Measurements from ENCODE around the gene PRLHR.

The PRLHR gene

GRCh38 chr10:118595598-118596425 lies at the start of gene PRLHR:
Gene PRLHR (minus strand): TSS chr10:118595648. CDS start chr10:118595244, 404 bp downstream.
- no peak within 1 kb of the TSS for H3K27ac ChIP-seq (ENCODE audit: low read length)
- no peak within 1 kb of the TSS for H3K9ac ChIP-seq (ENCODE audit: low read length)
- no peaks in the 10 kb centered on the region for H3K9me3 ChIP-seq (ENCODE audit: control insufficient read depth, low read depth, low read length)
- H3K4me1 ChIP-seq (ENCODE audit: control insufficient read depth, low read depth, low read length), result peaks cover 7% of the 10 kb centered on the region
- H3K4me3 ChIP-seq (ENCODE audit: low read length), result peak within 1 kb of the TSS; percentile 75
- peaks cover 42% of the 10 kb centered on the region for H3K27me3 ChIP-seq (ENCODE audit: control insufficient read depth, insufficient read depth, low read length)
- H3K36me3 ChIP-seq (ENCODE audit: control insufficient read depth, low read depth, low read length), result no peaks in the 10 kb centered on the region

GRCh38 chr10:118642228-118642627 lies 46.8 kb upstream of the PRLHR start:
- H3K36me3 ChIP-seq (ENCODE audit: control insufficient read depth, low read depth, low read length), result no peaks in the 10 kb centered on the region
- no peaks in the 10 kb centered on the region for H3K27me3 ChIP-seq (ENCODE audit: control insufficient read depth, insufficient read depth, low read length)
- no peak overlapping the region for H3K9ac ChIP-seq (ENCODE audit: low read length)
- no peak overlapping the region for H3K4me3 ChIP-seq (ENCODE audit: low read length)
- H3K9me3 ChIP-seq (ENCODE audit: control insufficient read depth, low read depth, low read length), result no peaks in the 10 kb centered on the region
- H3K27ac ChIP-seq (ENCODE audit: low read length), result no peak overlapping the region
- peaks cover 3% of the 10 kb centered on the region for H3K4me1 ChIP-seq (ENCODE audit: control insufficient read depth, low read depth, low read length)

- peaks cover 4% of the 10 kb centered on the region for H3K27me3 ChIP-seq (ENCODE audit: control insufficient read depth, insufficient read depth, low read length)
- no peak overlapping the region for H3K27ac ChIP-seq (ENCODE audit: low read length)
- H3K36me3 ChIP-seq (ENCODE audit: control insufficient read depth, low read depth, low read length), result no peaks in the 10 kb centered on the region
- peaks cover 14% of the 10 kb centered on the region for H3K4me1 ChIP-seq (ENCODE audit: control insufficient read depth, low read depth, low read length)
- H3K4me3 ChIP-seq (ENCODE audit: low read length), result no peak overlapping the region
- H3K9me3 ChIP-seq (ENCODE audit: control insufficient read depth, low read depth, low read length), result no peaks in the 10 kb centered on the region
- H3K9ac ChIP-seq (ENCODE audit: low read length), result no peak overlapping the region
These were observed 43.2 kb upstream of the PRLHR start for GRCh38 chr10:118638680-118639079.

- H3K27ac ChIP-seq (ENCODE audit: low read length), result no peak overlapping the region
- no peak overlapping the region for H3K4me3 ChIP-seq (ENCODE audit: low read length)
- no peaks in the 10 kb centered on the region for H3K9me3 ChIP-seq (ENCODE audit: control insufficient read depth, low read depth, low read length)
- no peaks in the 10 kb centered on the region for H3K36me3 ChIP-seq (ENCODE audit: control insufficient read depth, low read depth, low read length)
- H3K9ac ChIP-seq (ENCODE audit: low read length), result no peak overlapping the region
- peaks cover 14% of the 10 kb centered on the region for H3K4me1 ChIP-seq (ENCODE audit: control insufficient read depth, low read depth, low read length)
- peaks cover 4% of the 10 kb centered on the region for H3K27me3 ChIP-seq (ENCODE audit: control insufficient read depth, insufficient read depth, low read length)
These were observed 40.4 kb upstream of the PRLHR start for GRCh38 chr10:118635674-118636402.

GRCh38 chr10:118633786-118634185 lies 38.3 kb upstream of the PRLHR start:
- H3K4me3 ChIP-seq (ENCODE audit: low read length), result no peak overlapping the region
- no peak overlapping the region for H3K27ac ChIP-seq (ENCODE audit: low read length)
- no peaks in the 10 kb centered on the region for H3K36me3 ChIP-seq (ENCODE audit: control insufficient read depth, low read depth, low read length)
- no peak overlapping the region for H3K9ac ChIP-seq (ENCODE audit: low read length)
- peaks cover 4% of the 10 kb centered on the region for H3K27me3 ChIP-seq (ENCODE audit: control insufficient read depth, insufficient read depth, low read length)
- H3K9me3 ChIP-seq (ENCODE audit: control insufficient read depth, low read depth, low read length), result no peaks in the 10 kb centered on the region
- H3K4me1 ChIP-seq (ENCODE audit: control insufficient read depth, low read depth, low read length), result peaks cover 12% of the 10 kb centered on the region

GRCh38 chr10:118629211-118629610 lies 33.8 kb upstream of the PRLHR start:
- Histone ChIP-seq H3K4me3 (ENCODE audit: low read length) (no peak overlapping the region), H3K4me1 (ENCODE audit: control insufficient read depth, low read depth, low read length) (no peaks in the 10 kb centered on the region), H3K9me3 (ENCODE audit: control insufficient read depth, low read depth, low read length) (no peaks in the 10 kb centered on the region), H3K36me3 (ENCODE audit: control insufficient read depth, low read depth, low read length) (no peaks in the 10 kb centered on the region), H3K27ac (ENCODE audit: low read length) (no peak overlapping the region), H3K9ac (ENCODE audit: low read length) (no peak overlapping the region), H3K27me3 (ENCODE audit: control insufficient read depth, insufficient read depth, low read length) (peaks cover 2% of the 10 kb centered on the region)

- H3K9me3 ChIP-seq (ENCODE audit: control insufficient read depth, low read depth, low read length), result no peaks in the 10 kb centered on the region
- H3K4me1 ChIP-seq (ENCODE audit: control insufficient read depth, low read depth, low read length), result no peaks in the 10 kb centered on the region
- no peaks in the 10 kb centered on the region for H3K27me3 ChIP-seq (ENCODE audit: control insufficient read depth, insufficient read depth, low read length)
- no peak overlapping the region for H3K9ac ChIP-seq (ENCODE audit: low read length)
- H3K4me3 ChIP-seq (ENCODE audit: low read length), result no peak overlapping the region
- no peak overlapping the region for H3K27ac ChIP-seq (ENCODE audit: low read length)
- no peaks in the 10 kb centered on the region for H3K36me3 ChIP-seq (ENCODE audit: control insufficient read depth, low read depth, low read length)
These were observed 32.9 kb upstream of the PRLHR start for GRCh38 chr10:118628397-118628796.

- no peaks in the 10 kb centered on the region for H3K9me3 ChIP-seq (ENCODE audit: control insufficient read depth, low read depth, low read length)
- no peaks in the 10 kb centered on the region for H3K4me1 ChIP-seq (ENCODE audit: control insufficient read depth, low read depth, low read length)
- H3K4me3 ChIP-seq (ENCODE audit: low read length), result no peak overlapping the region
- no peaks in the 10 kb centered on the region for H3K36me3 ChIP-seq (ENCODE audit: control insufficient read depth, low read depth, low read length)
- no peak overlapping the region for H3K9ac ChIP-seq (ENCODE audit: low read length)
- no peak overlapping the region for H3K27ac ChIP-seq (ENCODE audit: low read length)
- H3K27me3 ChIP-seq (ENCODE audit: control insufficient read depth, insufficient read depth, low read length), result no peaks in the 10 kb centered on the region
These were observed 31.5 kb upstream of the PRLHR start for GRCh38 chr10:118626953-118627352.

- no peaks in the 10 kb centered on the region for H3K36me3 ChIP-seq (ENCODE audit: control insufficient read depth, low read depth, low read length)
- H3K9me3 ChIP-seq (ENCODE audit: control insufficient read depth, low read depth, low read length), result no peaks in the 10 kb centered on the region
- H3K4me3 ChIP-seq (ENCODE audit: low read length), result no peak overlapping the region
- no peaks in the 10 kb centered on the region for H3K4me1 ChIP-seq (ENCODE audit: control insufficient read depth, low read depth, low read length)
- no peaks in the 10 kb centered on the region for H3K27me3 ChIP-seq (ENCODE audit: control insufficient read depth, insufficient read depth, low read length)
- no peak overlapping the region for H3K9ac ChIP-seq (ENCODE audit: low read length)
- no peak overlapping the region for H3K27ac ChIP-seq (ENCODE audit: low read length)
These were observed 30.1 kb upstream of the PRLHR start for GRCh38 chr10:118625504-118625903.

GRCh38 chr10:118624747-118625146 lies 29.3 kb upstream of the PRLHR start:
- H3K36me3 ChIP-seq (ENCODE audit: control insufficient read depth, low read depth, low read length), result no peaks in the 10 kb centered on the region
- H3K4me1 ChIP-seq (ENCODE audit: control insufficient read depth, low read depth, low read length), result no peaks in the 10 kb centered on the region
- H3K27me3 ChIP-seq (ENCODE audit: control insufficient read depth, insufficient read depth, low read length), result no peaks in the 10 kb centered on the region
- H3K4me3 ChIP-seq (ENCODE audit: low read length), result no peak overlapping the region
- no peaks in the 10 kb centered on the region for H3K9me3 ChIP-seq (ENCODE audit: control insufficient read depth, low read depth, low read length)
- no peak overlapping the region for H3K9ac ChIP-seq (ENCODE audit: low read length)
- H3K27ac ChIP-seq (ENCODE audit: low read length), result no peak overlapping the region

GRCh38 chr10:118621304-118621942 lies 26.0 kb upstream of the PRLHR start:
- H3K27ac ChIP-seq (ENCODE audit: low read length), result no peak overlapping the region
- no peaks in the 10 kb centered on the region for H3K36me3 ChIP-seq (ENCODE audit: control insufficient read depth, low read depth, low read length)
- H3K9me3 ChIP-seq (ENCODE audit: control insufficient read depth, low read depth, low read length), result no peaks in the 10 kb centered on the region
- H3K4me3 ChIP-seq (ENCODE audit: low read length), result no peak overlapping the region
- H3K9ac ChIP-seq (ENCODE audit: low read length), result no peak overlapping the region
- H3K4me1 ChIP-seq (ENCODE audit: control insufficient read depth, low read depth, low read length), result no peaks in the 10 kb centered on the region
- H3K27me3 ChIP-seq (ENCODE audit: control insufficient read depth, insufficient read depth, low read length), result no peaks in the 10 kb centered on the region
